Inferior parietal cortex (tissue), 1 donor: ENCODE measurements around the gene RBM19.
"Not testable (repeated sequence)": the region's sequence is repeated elsewhere in the genome, so short reads cannot be mapped to it uniquely, and the experiment has no call there.

Experiments used
- DNase-seq: peaks from one replicate; pipeline ENCODE4 v3.0.0-alpha.2; 2016; ENCODE audit errors: extremely low spot score

The RBM19 gene

GRCh38 chr12:113835433-113835832 is 130.7 kb downstream of the RBM19 start:
- no peak for DNase-seq

- no peak for DNase-seq
These were observed 132.7 kb downstream of the RBM19 start for GRCh38 chr12:113833422-113833821.

- no peak for DNase-seq
These were observed 134.6 kb downstream of the RBM19 start for GRCh38 chr12:113831476-113831875.

- DNase-seq = no peak
These were observed 135.1 kb downstream of the RBM19 start for GRCh38 chr12:113831016-113831415.

- no peak for DNase-seq
These were observed 136.9 kb downstream of the RBM19 start for GRCh38 chr12:113829212-113829611.

GRCh38 chr12:113827539-113828114 is 138.5 kb downstream of the RBM19 start:
- DNase-seq = no peak

- no peak for DNase-seq
These were observed 139.2 kb downstream of the RBM19 start for GRCh38 chr12:113826805-113827538.

GRCh38 chr12:113825705-113826104 is 140.4 kb downstream of the RBM19 start:
- DNase-seq = no peak

- no peak for DNase-seq
These were observed 142.3 kb downstream of the RBM19 start for GRCh38 chr12:113823816-113824215.

GRCh38 chr12:113823016-113823415 is 143.1 kb downstream of the RBM19 start:
- DNase-seq = no peak

- DNase-seq = no peak
These were observed 145.3 kb downstream of the RBM19 start for GRCh38 chr12:113820842-113821241.

- no peak for DNase-seq
These were observed 145.8 kb downstream of the RBM19 start for GRCh38 chr12:113820309-113820708.

GRCh38 chr12:113819495-113819894 is 146.6 kb downstream of the RBM19 start:
- no peak for DNase-seq

GRCh38 chr12:113818833-113819232 is 147.3 kb downstream of the RBM19 start:
- DNase-seq = no peak

GRCh38 chr12:113818283-113818682 is 147.8 kb downstream of the RBM19 start:
- DNase-seq = peak; percentile 8

- DNase-seq = no peak
These were observed 149.3 kb downstream of the RBM19 start for GRCh38 chr12:113816866-113817265.

- DNase-seq = no peak
These were observed 151.1 kb downstream of the RBM19 start for GRCh38 chr12:113815031-113815430.

GRCh38 chr12:113813229-113813541 is 152.9 kb downstream of the RBM19 start:
- no peak for DNase-seq

- no peak for DNase-seq
These were observed 153.5 kb downstream of the RBM19 start for GRCh38 chr12:113812411-113813228.

GRCh38 chr12:113809462-113810220 is 156.5 kb downstream of the RBM19 start:
- not testable (repeated sequence) for DNase-seq

- no peak for DNase-seq
These were observed 157.8 kb downstream of the RBM19 start for GRCh38 chr12:113808095-113808951.
